GM12891 (cell line): ENCODE results near the gene LRP6.

ENCODE experiments used
- PAX5 ChIP-seq: IDR thresholded peaks from 2 replicates; pipeline ENCODE4 v1.6.1; 2011; ENCODE audit warnings: low read length, moderate library complexity, mild to moderate bottlenecking; ENCODE audit not compliant: insufficient read depth, severe bottlenecking
- POLR2A ChIP-seq: IDR thresholded peaks from 2 replicates; pipeline ENCODE4 v1.6.1; 2011; ENCODE audit warnings: low read depth, low read length, control low read depth
- POLR2AphosphoS5 ChIP-seq: IDR thresholded peaks from 2 replicates; pipeline ENCODE4 v1.6.1; 2011; ENCODE audit warnings: low read depth, low read length, control low read depth
- POU2F2 ChIP-seq: IDR thresholded peaks from 2 replicates; pipeline ENCODE4 v1.6.1; 2011; ENCODE audit warnings: low read depth, mild to moderate bottlenecking, control low read depth, low read length, moderate library complexity

GRCh38 chr12:12254553-12254952 is 12.3 kb downstream of the LRP6 start:
- TF ChIP-seq POLR2AphosphoS5 (no peak), POLR2A (no peak), PAX5 (no peak), POU2F2 (no peak)
